GM12878 (cell line): ENCODE results near the gene CYP1B1. TPM values are rescaled to one million over a fixed set of nuclear protein-coding genes. Genes with fewer than 3 reads are reported as not detected.

ENCODE experiments used
- ATAC-seq: fragments of 200-7000 bp; cut with Tn5 transposase; 3 replicates; pipeline ENCODE4 v1.9.1; 2020; ENCODE audit warnings: mild to moderate bottlenecking, moderate library complexity
- BruUV-seq: library from RNA; stranded (reverse); fragments of 400-500 nt; replicated peaks from 2 replicates; lab custom pipeline; 2021; lab: Mats Ljungman, UMichigan
- CTCF ChIA-PET: fragments of 300-600 bp; sonication (Branson Sonifier 250); formaldehyde crosslinking; extraction: SDS; loops from one replicate; lab custom pipeline; 2021; ENCODE audit warnings: inconsistent platforms; lab: Yijun Ruan, JAX
- POLR2A ChIA-PET: fragments of 350-600 bp; formaldehyde crosslinking; extraction: SDS; loops from one replicate; lab custom pipeline; 2021; ENCODE audit warnings: inconsistent platforms; lab: Charles Lee
- RAD21 ChIA-PET: fragments of 300-600 bp; sonication (Branson Sonifier 250); formaldehyde crosslinking; loops from one replicate; lab custom pipeline; 2023; ENCODE audit warnings: antibody characterized with exemption; ENCODE audit not compliant: unreplicated experiment; lab: Charles Lee
- SMC1A ChIA-PET: fragments of 300-600 bp; sonication (Branson Sonifier 250); formaldehyde crosslinking; loops from one replicate; lab custom pipeline; 2023; ENCODE audit not compliant: unreplicated experiment, uncharacterized antibody; lab: Charles Lee
- DNase-seq: peaks from one replicate; pipeline ENCODE4 v3.0.0-alpha.2; 2011; ENCODE audit warnings: low read depth, low spot score
- FAIRE-seq: peaks from 3 replicates; lab custom pipeline; 2011; peaks lifted over from hg19 to GRCh38; lab: Jason Lieb, UNC
- H2AFZ ChIP-seq: 2 replicates; pipeline ENCODE4 v1.6.0; 2011; ENCODE audit warnings: low read depth, low read length, control low read depth; ENCODE audit not compliant: control insufficient read depth
- H3K27ac ChIP-seq: 2 replicates; pipeline ENCODE4 v1.5.1; 2011; ENCODE audit warnings: control low read depth; ENCODE audit not compliant: control insufficient read depth, insufficient read depth
- H3K27me3 ChIP-seq, 2 experiments: replicated peaks in 1 of 2; 2 replicates each; pipeline versions ENCODE4 v1.6.0 to v1.6.1; 2011; ENCODE audit warnings: low read length in 1 of 2; ENCODE audit not compliant: control insufficient read depth in 2 of 2, insufficient read depth in 2 of 2
- H3K36me3 ChIP-seq, 2 experiments: 2 replicates each; pipeline ENCODE4 v1.5.1; 2011; ENCODE audit warnings: low read length in 1 of 2; ENCODE audit not compliant: control insufficient read depth in 2 of 2, insufficient read depth in 2 of 2
- H3K4me1 ChIP-seq: 2 replicates; pipeline ENCODE4 v1.6.1; 2011; ENCODE audit warnings: mild to moderate bottlenecking, low read length, moderate library complexity, mixed read lengths; ENCODE audit not compliant: control insufficient read depth, insufficient read depth
- H3K4me2 ChIP-seq: 2 replicates; pipeline ENCODE4 v1.6.0; 2011; ENCODE audit warnings: control low read depth; ENCODE audit not compliant: control insufficient read depth, insufficient read depth
- H3K4me3 ChIP-seq: fragments of 200-600 bp; sonication (generic); 2 replicates; pipeline ENCODE4 v1.5.1; 2016
- H3K79me2 ChIP-seq: 2 replicates; pipeline ENCODE4 v1.6.0; 2011; ENCODE audit warnings: low read length; ENCODE audit not compliant: control insufficient read depth, insufficient read depth
- H3K9ac ChIP-seq: 2 replicates; pipeline ENCODE4 v1.8.0; 2011; ENCODE audit warnings: low read length, control low read depth, mixed read lengths; ENCODE audit not compliant: control insufficient read depth, insufficient read depth
- H3K9me3 ChIP-seq: replicated peaks from 3 replicates; pipeline ENCODE4 v1.5.1; 2011; ENCODE audit warnings: mild to moderate bottlenecking, low read length; ENCODE audit not compliant: control insufficient read depth, insufficient read depth
- H4K20me1 ChIP-seq: 2 replicates; pipeline ENCODE4 v1.6.0; 2011; ENCODE audit not compliant: control insufficient read depth, insufficient read depth
- BHLHE40 ChIP-seq, 2 experiments: fragments of 450-650 bp in 1 of 2; IDR thresholded peaks; 2 replicates each; pipeline ENCODE4 v1.6.1; 2011 to 2017; ENCODE audit warnings: low read depth in 2 of 2, borderline replicate concordance in 1 of 2, improper control_type of control experiment in 1 of 2, low read length in 1 of 2, mild to moderate bottlenecking in 1 of 2
- CHD2 ChIP-seq: IDR thresholded peaks from 2 replicates; pipeline ENCODE4 v1.6.1; 2011; ENCODE audit warnings: low read depth, low read length, improper control_type of control experiment, borderline replicate concordance
- FOS ChIP-seq: IDR thresholded peaks from 3 replicates; pipeline ENCODE4 v1.6.1; 2011; ENCODE audit warnings: borderline replicate concordance; ENCODE audit not compliant: insufficient read length; ENCODE audit errors: extremely low read depth
- IRF4 ChIP-seq: IDR thresholded peaks from 2 replicates; pipeline ENCODE4 v1.6.1; 2011; ENCODE audit warnings: low read depth, low read length
- RAD21 ChIP-seq: IDR thresholded peaks from 2 replicates; pipeline ENCODE4 v1.6.1; 2011; ENCODE audit warnings: mild to moderate bottlenecking, low read depth, low read length, moderate library complexity; ENCODE audit not compliant: insufficient read depth
- STAT1 ChIP-seq: fragments of 450-650 bp; conservative IDR thresholded peaks from 2 replicates; pipeline ENCODE4 v1.6.1; 2014; ENCODE audit warnings: antibody characterized with exemption, mild to moderate bottlenecking
- WRNIP1 ChIP-seq: IDR thresholded peaks from 2 replicates; pipeline ENCODE4 v1.6.1; 2011; ENCODE audit warnings: low read depth, low read length, improper control_type of control experiment, borderline replicate concordance
- ZBTB4 ChIP-seq: fragments of 450-650 bp; formaldehyde crosslinking; IDR thresholded peaks from 2 replicates; pipeline ENCODE4 v1.4.0; 2022; ENCODE audit warnings: mild to moderate bottlenecking, moderate library complexity
- WGBS: methylation state at CpG from one replicate; pipeline ENCODE4 v1.1.6; 2016; ENCODE audit warnings: low lambda C conversion rate; ENCODE audit not compliant: insufficient replicate concordance, insufficient coverage; ENCODE audit errors: missing lambda C conversion rate; 5-methylcytosine and 5-hydroxymethylcytosine counted together
- in situ Hi-C: fragments of 300-500 bp; cut with MboI; formaldehyde crosslinking; loops from 9 replicates; pipeline ENCODE4 v1.14.3; 2018; ENCODE audit warnings: mixed read lengths
- intact Hi-C: fragments of 100-400 bp; cut with micrococcal nuclease; formaldehyde crosslinking; loops from one replicate; pipeline ENCODE4 v1.14.2; 2022; ENCODE audit not compliant: unreplicated experiment
- polyA plus RNA-seq, 11 experiments: library from polyadenylated mRNA; depleted of rRNA in 4 of 11; unstranded in 6 of 11; stranded (reverse) in 5 of 11; fragments of >200 nt; fragmentation: Nextera tagmentation in 4 of 11; fragmentation: Illumina TruSeq in 1 of 11; extraction: Ambion mirVana in 4 of 11; extraction: Trizol in 1 of 11; gene quantifications; 1 replicate in 1 of 11; 2 replicates in 10 of 11; pipeline versions ENCODE4 v1.2.1 to v1.2.3, GENCODE V29; 2011 to 2016; ENCODE audit warnings: inconsistent platforms in 2 of 11, missing spikeins in 2 of 11, low read depth in 1 of 11
- total RNA-seq, 4 experiments: library from RNA; depleted of rRNA in 3 of 4; stranded (reverse); fragments of >200 nt in 3 of 4; fragmentation: Illumina TruSeq in 1 of 4; extraction: Trizol in 1 of 4; gene quantifications; 2 replicates each; pipeline versions ENCODE4 v1.2.1 to v1.2.3, GENCODE V29; 2013 to 2021

CYP1B1 gene
- total and polyA plus RNA-seq, 10 of the 15 experiments (the other 5 are each of a cell fraction or from before 2014, with no cell fraction given) = 0.35 to 29.7 (median 3.4) TPM

GRCh38 chr2:38109732-38110181 is 33.8 kb upstream of the CYP1B1 start:
- 27% methylated on average over 4 of the region's 4 CpGs for WGBS
- H3K27me3 ChIP-seq = no peaks in the 10 kb centered on the region
- ChIA-PET CTCF (interaction anchor here (0.6 to 1.7 kb wide), 7 partner anchors 13 to 714 kb away, joined by 3 to 10 read pairs (median 5); no protein-coding TSS in a partner anchor), POLR2A (no interaction called here), SMC1A (interaction anchor here (0.6 to 1.7 kb wide), 6 partner anchors 13 to 358 kb away, joined by 3 to 9 read pairs (median 4); no protein-coding TSS in a partner anchor), RAD21 (interaction anchor here (0.7 to 2.6 kb wide), 5 partner anchors 12 to 695 kb away, joined by 3 to 8 read pairs (median 4); no protein-coding TSS in a partner anchor)
- no peak overlapping the region for H2AFZ ChIP-seq
- H3K36me3 ChIP-seq = no peaks in the 10 kb centered on the region
- peaks cover 6% of the 10 kb centered on the region; the same call in 2 of the 3 replicates for H3K9me3 ChIP-seq
- DNase-seq = no peak
- H3K4me3 ChIP-seq = no peak overlapping the region
- intact Hi-C loops = no loop called here
- no peak overlapping the region for H3K9ac ChIP-seq
- no peaks in the 10 kb centered on the region for H3K79me2 ChIP-seq
- no peak overlapping the region; the same call in 1 of the 2 replicates for H3K27ac ChIP-seq
- in situ Hi-C loops = no loop called here
- ATAC-seq = peak; percentile 34; the same call in 2 of the 3 replicates
- TF ChIP-seq WRNIP1 (no peak), IRF4 (no peak), RAD21 (no peak), BHLHE40 (IDR thresholded peaks at IDR 0.05; ENCODE audit: borderline replicate concordance in 1 of 2, low read depth in 2 of 2, low read length in 1 of 2) (no peak), ZBTB4 (CRISPR knock-in tag) (no peak), FOS (no peak), CHD2 (no peak), STAT1 (no peak)
- H3K4me1 ChIP-seq = peaks cover 13% of the 10 kb centered on the region
- no peaks in the 10 kb centered on the region for H4K20me1 ChIP-seq
- no TSS peak for BruUV-seq
- no peak overlapping the region for H3K4me2 ChIP-seq
- no peak for FAIRE-seq
